HEK293T (cell line): ENCODE results near the gene LMNTD1.

Experiments used
- CTCF ChIA-PET: fragments of 350-600 bp; formaldehyde crosslinking; extraction: SDS; loops from one replicate; lab custom pipeline; 2021; ENCODE audit warnings: antibody characterized with exemption, inconsistent platforms; lab: Yijun Ruan, JAX
- POLR2A ChIA-PET: fragments of 350-600 bp; formaldehyde crosslinking; extraction: SDS; loops from one replicate; lab custom pipeline; 2020; ENCODE audit warnings: antibody characterized with exemption, inconsistent platforms; lab: Yijun Ruan, JAX
- DNase-seq: peaks from one replicate; pipeline ENCODE4 v3.0.0; 2012; ENCODE audit warnings: mixed read lengths; ENCODE audit errors: extremely low spot score
- ARNT ChIP-seq: fragments of 450-650 bp; IDR thresholded peaks from 2 replicates; pipeline ENCODE4 v1.6.1; 2017; ENCODE audit warnings: mild to moderate bottlenecking
- BHLHE40 ChIP-seq: fragments of 450-650 bp; IDR thresholded peaks from 2 replicates; pipeline ENCODE4 v1.6.1; 2016; ENCODE audit warnings: mild to moderate bottlenecking, moderate library complexity, borderline replicate concordance
- CTBP1 ChIP-seq: fragments of 450-650 bp; IDR thresholded peaks from 2 replicates; pipeline ENCODE4 v1.6.1; 2016; ENCODE audit warnings: borderline replicate concordance
- ELF4 ChIP-seq: fragments of 450-650 bp; IDR thresholded peaks from 2 replicates; pipeline ENCODE4 v1.6.1; 2017; ENCODE audit warnings: antibody characterized with exemption
- FOXA1 ChIP-seq: fragments of 450-650 bp; IDR thresholded peaks from 2 replicates; pipeline ENCODE4 v1.6.1; 2016; ENCODE audit warnings: mild to moderate bottlenecking
- FOXK2 ChIP-seq: fragments of 450-650 bp; IDR thresholded peaks from 2 replicates; pipeline ENCODE4 v1.6.1; 2016; ENCODE audit warnings: mild to moderate bottlenecking
- FOXM1 ChIP-seq: fragments of 450-650 bp; IDR thresholded peaks from 2 replicates; pipeline ENCODE4 v1.6.1; 2017; ENCODE audit warnings: mild to moderate bottlenecking, borderline replicate concordance
- HDGF ChIP-seq: fragments of 450-650 bp; IDR thresholded peaks from 2 replicates; pipeline ENCODE4 v1.6.1; 2017; ENCODE audit warnings: antibody characterized with exemption, borderline replicate concordance
- L3MBTL2 ChIP-seq: fragments of 450-650 bp; conservative IDR thresholded peaks from 2 replicates; pipeline ENCODE4 v1.6.1; 2016; ENCODE audit warnings: mild to moderate bottlenecking
- LEF1 ChIP-seq: fragments of 450-650 bp; IDR thresholded peaks from 2 replicates; pipeline ENCODE4 v1.6.1; 2017; ENCODE audit warnings: mild to moderate bottlenecking, borderline replicate concordance
- NFRKB ChIP-seq: fragments of 450-650 bp; IDR thresholded peaks from 2 replicates; pipeline ENCODE4 v1.6.1; 2016; ENCODE audit warnings: mild to moderate bottlenecking, moderate library complexity
- PKNOX1 ChIP-seq: fragments of 450-650 bp; IDR thresholded peaks from 2 replicates; pipeline ENCODE4 v1.6.1; 2016
- SP1 ChIP-seq: fragments of 450-650 bp; IDR thresholded peaks from 2 replicates; pipeline ENCODE4 v1.6.1; 2017
- SUZ12 ChIP-seq: fragments of 450-650 bp; IDR thresholded peaks from 2 replicates; pipeline ENCODE4 v1.6.1; 2016; ENCODE audit warnings: mild to moderate bottlenecking
- TARDBP ChIP-seq: fragments of 450-650 bp; IDR thresholded peaks from 2 replicates; pipeline ENCODE4 v1.6.1; 2016
- ZNF384 ChIP-seq: fragments of 450-650 bp; IDR thresholded peaks from 2 replicates; pipeline ENCODE4 v1.6.1; 2016

The LMNTD1 gene

GRCh38 chr12:25531502-25532052 is 21.5 kb downstream of the LMNTD1 start:
- TF ChIP-seq L3MBTL2, result no peak
- no peak for TF ChIP-seq FOXA1
- TF ChIP-seq BHLHE40, result no peak
- no peak for TF ChIP-seq TARDBP
- no peak for TF ChIP-seq LEF1
- TF ChIP-seq SUZ12, result no peak
- no peak for TF ChIP-seq ZNF384
- no peak for TF ChIP-seq HDGF
- no peak for TF ChIP-seq ARNT
- no peak for TF ChIP-seq NFRKB
- no peak for TF ChIP-seq CTBP1
- ChIA-PET POLR2A (no interaction called here), CTCF (no interaction called here)
- no peak for DNase-seq

GRCh38 chr12:25529738-25530137 is 23.3 kb downstream of the LMNTD1 start:
- ChIA-PET CTCF (no interaction called here), POLR2A (no interaction called here)
- TF ChIP-seq ARNT (no peak), LEF1 (no peak), BHLHE40 (no peak), TARDBP (no peak), L3MBTL2 (no peak)
- no peak for DNase-seq

- ChIA-PET POLR2A (no interaction called here), CTCF (no interaction called here)
- no peak for DNase-seq
- TF ChIP-seq NFRKB (no peak), L3MBTL2 (no peak), FOXA1 (no peak), ELF4 (no peak), CTBP1 (no peak), FOXK2 (no peak), SP1 (no peak), PKNOX1 (no peak), SUZ12 (no peak), ARNT (no peak), ZNF384 (no peak), HDGF (no peak), TARDBP (no peak), LEF1 (no peak), FOXM1 (no peak), BHLHE40 (no peak)
Observed at GRCh38 chr12:25526778-25527177, 26.3 kb downstream of the LMNTD1 start.

- ChIA-PET CTCF (no interaction called here), POLR2A (no interaction called here)
- no peak for DNase-seq
- no peak for TF ChIP-seq FOXK2
- no peak for TF ChIP-seq L3MBTL2
- no peak for TF ChIP-seq TARDBP
- TF ChIP-seq SUZ12, result no peak
- no peak for TF ChIP-seq ZNF384
- TF ChIP-seq ARNT, result no peak
- no peak for TF ChIP-seq HDGF
- TF ChIP-seq CTBP1, result no peak
- no peak for TF ChIP-seq NFRKB
Observed at GRCh38 chr12:25524366-25524765, 28.7 kb downstream of the LMNTD1 start.

- TF ChIP-seq ARNT (no peak), FOXK2 (no peak), SUZ12 (no peak), SP1 (no peak), CTBP1 (no peak), LEF1 (no peak), TARDBP (no peak), ZNF384 (no peak), FOXA1 (no peak), ELF4 (no peak), NFRKB (no peak), PKNOX1 (no peak)
- DNase-seq, result no peak
- ChIA-PET CTCF (no interaction called here), POLR2A (no interaction called here)
Observed at GRCh38 chr12:25521625-25522256, 31.3 kb downstream of the LMNTD1 start.

- CTCF ChIA-PET, result no interaction called here
- TF ChIP-seq CTBP1, result no peak
- TF ChIP-seq SP1, result no peak
- TF ChIP-seq ELF4, result no peak
- no peak for TF ChIP-seq FOXK2
- TF ChIP-seq BHLHE40, result no peak
- no peak for TF ChIP-seq LEF1
- TF ChIP-seq ARNT, result no peak
- TF ChIP-seq PKNOX1, result no peak
- TF ChIP-seq TARDBP, result no peak
- no peak for TF ChIP-seq NFRKB
- TF ChIP-seq ZNF384, result no peak
- no peak for TF ChIP-seq FOXM1
- TF ChIP-seq L3MBTL2, result no peak
- TF ChIP-seq SUZ12, result no peak
- no peak for TF ChIP-seq FOXA1
- no peak for TF ChIP-seq HDGF
- no peak for DNase-seq
- POLR2A ChIA-PET, result no interaction called here
Observed at GRCh38 chr12:25518512-25518911, 34.6 kb downstream of the LMNTD1 start.
